HepG2 (cell line): ENCODE results near the gene CTIF. TPM values are rescaled to one million over a fixed set of nuclear protein-coding genes. Genes with fewer than 3 reads are reported as not detected.

Experiments used
- ATAC-seq: fragments of 200-7000 bp; cut with Tn5 transposase; 3 replicates; pipeline ENCODE4 v1.9.1; 2020; ENCODE audit warnings: mild to moderate bottlenecking, moderate library complexity
- BruUV-seq: library from RNA; stranded (reverse); fragments of 400-500 nt; replicated peaks from 2 replicates; lab custom pipeline; 2021; lab: Mats Ljungman, UMichigan
- CTCF ChIA-PET: fragments of 300-600 bp; formaldehyde crosslinking; extraction: SDS; loops from one replicate; lab custom pipeline; 2021; ENCODE audit warnings: low total read pairs, inconsistent platforms, low intra/inter-chr PET ratio; lab: Yijun Ruan, JAX
- POLR2A ChIA-PET: fragments of 350-600 bp; sonication (Branson Sonifier 250); formaldehyde crosslinking; loops from one replicate; lab custom pipeline; 2020; ENCODE audit warnings: antibody characterized with exemption, inconsistent platforms; lab: Yijun Ruan, JAX
- DNase-seq: peaks from one replicate; pipeline ENCODE4 v3.0.0-alpha.2; 2015; ENCODE audit warnings: low spot score
- FAIRE-seq: peaks from 3 replicates; lab custom pipeline; 2011; peaks lifted over from hg19 to GRCh38; lab: Jason Lieb, UNC
- H2AFZ ChIP-seq: one replicate; pipeline ENCODE4 v1.6.1; 2011; ENCODE audit warnings: low read length, inconsistent platforms
- H3K27ac ChIP-seq: fragments of 300-600 bp; 3 replicates; pipeline ENCODE4 v1.8.0; 2011; ENCODE audit warnings: mixed run types, mild to moderate bottlenecking, mixed read lengths, low read length, inconsistent platforms; ENCODE audit not compliant: insufficient read depth; ENCODE audit errors: extremely low read length
- H3K27me3 ChIP-seq, 2 experiments: fragments of 200-600 bp in 1 of 2; 2 replicates in 1 of 2; 3 replicates in 1 of 2; pipeline versions ENCODE4 v1.6.0 to v1.8.0; 2011; ENCODE audit warnings: low read length in 2 of 2, mild to moderate bottlenecking in 2 of 2, moderate library complexity in 2 of 2, inconsistent platforms in 1 of 2; ENCODE audit not compliant: insufficient read depth in 2 of 2, control insufficient read depth in 1 of 2
- H3K36me3 ChIP-seq, 2 experiments: fragments of 200-600 bp in 1 of 2; replicated peaks in 1 of 2; 2 replicates in 1 of 2; 3 replicates in 1 of 2; pipeline versions ENCODE4 v1.5.1 to v1.8.0; 2011; ENCODE audit warnings: low read length in 2 of 2, inconsistent platforms in 1 of 2; ENCODE audit not compliant: insufficient read depth in 2 of 2, control insufficient read depth in 1 of 2
- H3K4me1 ChIP-seq: 2 replicates; pipeline ENCODE4 v1.5.1; 2012; ENCODE audit warnings: low read length, inconsistent platforms; ENCODE audit not compliant: insufficient read depth
- H3K4me2 ChIP-seq: 2 replicates; pipeline ENCODE4 v1.6.0; 2011; ENCODE audit warnings: low read depth, low read length, inconsistent platforms
- H3K4me3 ChIP-seq, 3 experiments: fragments of 200-600 bp in 1 of 3; sonication (generic), shearing (Covaris generic) in 1 of 3; replicated peaks in 1 of 3; 2 replicates each; pipeline ENCODE4 v1.5.1; 2011 to 2016; ENCODE audit warnings: low read length in 3 of 3, inconsistent platforms in 2 of 3, low read depth in 2 of 3, mild to moderate bottlenecking in 2 of 3, control low read depth in 1 of 3, mixed read lengths in 1 of 3; ENCODE audit not compliant: insufficient read depth in 1 of 3
- H3K79me2 ChIP-seq: one replicate; pipeline ENCODE4 v1.6.1; 2011; ENCODE audit warnings: low read length, inconsistent platforms; ENCODE audit not compliant: insufficient read depth
- H3K9ac ChIP-seq: 2 replicates; pipeline ENCODE4 v1.6.0; 2011; ENCODE audit warnings: mild to moderate bottlenecking, low read depth, low read length, inconsistent platforms; ENCODE audit not compliant: insufficient read depth
- H3K9me3 ChIP-seq: 2 replicates; pipeline ENCODE4 v1.5.1; 2012; ENCODE audit warnings: mild to moderate bottlenecking, low read length
- H4K20me1 ChIP-seq: 2 replicates; pipeline ENCODE4 v1.6.0; 2011; ENCODE audit warnings: inconsistent platforms, mild to moderate bottlenecking, low read length, moderate library complexity; ENCODE audit not compliant: insufficient read depth
- PHF21A ChIP-seq: sonication (generic); formaldehyde crosslinking; IDR thresholded peaks from 2 replicates; pipeline ENCODE4 v1.5.0; 2020; ENCODE audit warnings: mild to moderate bottlenecking, missing genetic modification reagents
- SPEN ChIP-seq: sonication (generic); formaldehyde crosslinking; IDR thresholded peaks from 2 replicates; pipeline ENCODE4 v1.5.1; 2020; ENCODE audit warnings: low read depth, mild to moderate bottlenecking, missing genetic modification reagents
- ZNF350 ChIP-seq: sonication (generic); formaldehyde crosslinking; IDR thresholded peaks from 2 replicates; pipeline ENCODE4 v1.4.0; 2020; ENCODE audit warnings: mild to moderate bottlenecking, low read depth, missing genetic modification reagents, borderline replicate concordance
- ZNF720 ChIP-seq: sonication (generic); formaldehyde crosslinking; IDR thresholded peaks from 2 replicates; pipeline ENCODE4 v1.4.0; 2020; ENCODE audit warnings: missing genetic modification reagents
- ZSCAN20 ChIP-seq: sonication (generic); formaldehyde crosslinking; IDR thresholded peaks from 2 replicates; pipeline ENCODE4 v1.4.0; 2020; ENCODE audit warnings: missing genetic modification reagents, mild to moderate bottlenecking, borderline replicate concordance
- WGBS: methylation state at CpG from one replicate; pipeline ENCODE4 v1.1.6; 2017; ENCODE audit warnings: low lambda C conversion rate; 5-methylcytosine and 5-hydroxymethylcytosine counted together
- in situ Hi-C: cut with HindIII; loops from 2 replicates; pipeline ENCODE4 v1.10.0; 2017; ENCODE audit warnings: low pct_unique_long_range_greater_than_20kb; ENCODE audit not compliant: extremely low pct_ligation_motif_present
- intact Hi-C: fragments of 100-400 bp; cut with micrococcal nuclease; formaldehyde crosslinking; loops from one replicate; pipeline ENCODE4 v1.10.0; 2022; ENCODE audit not compliant: unreplicated experiment
- polyA plus RNA-seq, 8 experiments: library from polyadenylated mRNA; depleted of rRNA in 3 of 8; stranded (reverse) in 7 of 8; unstranded in 1 of 8; fragments of >200 nt; fragmentation: Illumina TruSeq in 4 of 8; extraction: Trizol in 4 of 8; gene quantifications; 2 replicates each; pipeline versions ENCODE4 v1.2.1 to v1.2.3, GENCODE V29; 2011 to 2016; ENCODE audit warnings: low read depth in 4 of 8, missing spikeins in 1 of 8, mixed read lengths in 1 of 8; ENCODE audit not compliant: insufficient read depth in 1 of 8
- total RNA-seq, 5 experiments: library from RNA; depleted of rRNA; stranded (reverse); fragments of >200 nt; fragmentation: Illumina TruSeq; extraction: Trizol; gene quantifications; 2 replicates each; pipeline ENCODE4 v1.2.3, GENCODE V29; 2016; ENCODE audit warnings: low read depth in 1 of 5
- TF ChIP-seq, protein P1 (sequence below): sonication (generic); formaldehyde crosslinking; IDR thresholded peaks from one replicate; pipeline ENCODE4 v1.5.1; 2020; ENCODE audit warnings: mild to moderate bottlenecking, missing genetic modification reagents; ENCODE audit errors: not compliant biosample characterization

Gene CTIF
- total and polyA plus RNA-seq, 2 of the 13 experiments (the other 11 are each of a cell fraction or from before 2014, with no cell fraction given) = 18.2 to 28.0 TPM

GRCh38 chr18:48576457-48576771 lies 37.6 kb downstream of the CTIF start:
- Histone ChIP-seq H2AFZ (peak overlapping the region; percentile 30), H3K9me3 (no peaks in the 10 kb centered on the region), H3K9ac (peak overlapping the region; percentile 69), H4K20me1 (peaks cover 5% of the 10 kb centered on the region; the same call in 1 of the 2 replicates), H3K36me3 (no peaks in the 10 kb centered on the region; a peak in 1 of 5 replicates), H3K79me2 (peaks cover 56% of the 10 kb centered on the region), H3K27ac (peak overlapping the region; percentile 94), H3K4me2 (peak overlapping the region; percentile 84), H3K27me3 (no peaks in the 10 kb centered on the region), H3K4me3 (peak overlapping the region; percentile 38 to 64 (median 40); a peak in 5 of 6 replicates), H3K4me1 (peaks cover 87% of the 10 kb centered on the region)
- DNase-seq (no peak), ATAC-seq (no peak), FAIRE-seq (no peak)
- TF ChIP-seq PHF21A (no peak), ZNF720 (CRISPR knock-in tag) (no peak), SPEN (CRISPR knock-in tag) (no peak), ZSCAN20 (no peak), ZNF350 (CRISPR knock-in tag) (no peak)
- TF ChIP-seq, protein P1, sequence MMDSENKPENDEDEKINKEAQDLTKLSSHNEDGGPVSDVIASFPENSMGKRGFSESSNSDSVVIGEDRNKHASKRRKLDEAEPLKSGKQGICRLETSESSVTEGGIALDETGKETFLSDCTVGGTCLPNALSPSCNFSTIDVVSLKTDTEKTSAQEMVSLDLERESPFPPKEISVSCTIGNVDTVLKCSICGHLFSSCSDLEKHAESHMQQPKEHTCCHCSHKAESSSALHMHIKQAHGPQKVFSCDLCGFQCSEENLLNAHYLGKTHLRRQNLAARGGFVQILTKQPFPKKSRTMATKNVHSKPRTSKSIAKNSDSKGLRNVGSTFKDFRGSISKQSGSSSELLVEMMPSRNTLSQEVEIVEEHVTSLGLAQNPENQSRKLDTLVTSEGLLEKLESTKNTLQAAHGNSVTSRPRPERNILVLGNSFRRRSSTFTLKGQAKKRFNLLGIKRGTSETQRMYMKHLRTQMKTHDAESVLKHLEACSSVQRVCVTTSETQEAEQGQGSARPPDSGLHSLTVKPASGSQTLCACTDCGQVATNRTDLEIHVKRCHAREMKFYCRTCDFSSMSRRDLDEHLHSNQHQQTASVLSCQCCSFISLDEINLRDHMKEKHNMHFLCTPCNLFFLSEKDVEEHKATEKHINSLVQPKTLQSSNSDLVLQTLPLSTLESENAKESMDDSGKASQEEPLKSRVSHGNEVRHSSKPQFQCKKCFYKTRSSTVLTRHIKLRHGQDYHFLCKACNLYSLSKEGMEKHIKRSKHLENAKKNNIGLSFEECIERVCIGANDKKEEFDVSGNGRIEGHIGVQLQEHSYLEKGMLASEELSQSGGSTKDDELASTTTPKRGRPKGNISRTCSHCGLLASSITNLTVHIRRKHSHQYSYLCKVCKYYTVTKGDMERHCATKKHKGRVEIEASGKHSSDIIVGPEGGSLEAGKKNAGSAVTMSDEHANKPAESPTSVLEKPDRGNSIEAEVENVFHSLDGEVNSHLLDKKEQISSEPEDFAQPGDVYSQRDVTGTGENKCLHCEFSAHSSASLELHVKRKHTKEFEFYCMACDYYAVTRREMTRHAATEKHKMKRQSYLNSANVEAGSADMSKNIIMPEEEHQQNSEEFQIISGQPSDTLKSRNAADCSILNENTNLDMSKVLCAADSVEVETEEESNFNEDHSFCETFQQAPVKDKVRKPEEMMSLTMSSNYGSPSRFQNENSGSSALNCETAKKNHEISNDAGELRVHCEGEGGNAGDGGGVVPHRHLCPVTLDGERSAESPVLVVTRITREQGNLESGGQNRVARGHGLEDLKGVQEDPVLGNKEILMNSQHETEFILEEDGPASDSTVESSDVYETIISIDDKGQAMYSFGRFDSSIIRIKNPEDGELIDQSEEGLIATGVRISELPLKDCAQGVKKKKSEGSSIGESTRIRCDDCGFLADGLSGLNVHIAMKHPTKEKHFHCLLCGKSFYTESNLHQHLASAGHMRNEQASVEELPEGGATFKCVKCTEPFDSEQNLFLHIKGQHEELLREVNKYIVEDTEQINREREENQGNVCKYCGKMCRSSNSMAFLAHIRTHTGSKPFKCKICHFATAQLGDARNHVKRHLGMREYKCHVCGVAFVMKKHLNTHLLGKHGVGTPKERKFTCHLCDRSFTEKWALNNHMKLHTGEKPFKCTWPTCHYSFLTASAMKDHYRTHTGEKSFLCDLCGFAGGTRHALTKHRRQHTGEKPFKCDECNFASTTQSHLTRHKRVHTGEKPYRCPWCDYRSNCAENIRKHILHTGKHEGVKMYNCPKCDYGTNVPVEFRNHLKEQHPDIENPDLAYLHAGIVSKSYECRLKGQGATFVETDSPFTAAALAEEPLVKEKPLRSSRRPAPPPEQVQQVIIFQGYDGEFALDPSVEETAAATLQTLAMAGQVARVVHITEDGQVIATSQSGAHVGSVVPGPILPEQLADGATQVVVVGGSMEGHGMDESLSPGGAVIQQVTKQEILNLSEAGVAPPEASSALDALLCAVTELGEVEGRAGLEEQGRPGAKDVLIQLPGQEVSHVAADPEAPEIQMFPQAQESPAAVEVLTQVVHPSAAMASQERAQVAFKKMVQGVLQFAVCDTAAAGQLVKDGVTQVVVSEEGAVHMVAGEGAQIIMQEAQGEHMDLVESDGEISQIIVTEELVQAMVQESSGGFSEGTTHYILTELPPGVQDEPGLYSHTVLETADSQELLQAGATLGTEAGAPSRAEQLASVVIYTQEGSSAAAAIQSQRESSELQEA (CRISPR knock-in tag) = no peak
- 35% methylated on average over 10 of the region's 11 CpGs for WGBS
- TSS peak; percentile 76 for BruUV-seq
- CTCF ChIA-PET = no interaction called here
- in situ Hi-C loops = loop anchor here (10.0 kb wide), 1 partner anchor 102 kb away; no protein-coding TSS in a partner anchor
- intact Hi-C loops = loop anchor here (1.0 to 5.0 kb wide), 4 partner anchors 28 to 88 kb away; partner anchors contain the start of gene CTIF
- POLR2A ChIA-PET = interaction anchor here (0.7 to 2.5 kb wide), 8 partner anchors 12 to 105 kb away, joined by 3 to 14 read pairs (median 4); partner anchors contain the start of gene CTIF
